Mucosa of descending colon (tissue), 3 donors: Measurements from ENCODE around the gene KIZ. TPM values are rescaled to one million over a fixed set of nuclear protein-coding genes. Genes with fewer than 3 reads are reported as not detected.
A peak's percentile ranks its signal among the peaks of the same experiment; 100 is the strongest.

Source experiments
- ATAC-seq: fragments of 200-7000 bp; cut with Tn5 transposase; one replicate; pipeline ENCODE4 v1.9.1; 2020; ENCODE audit warnings: mild to moderate bottlenecking, moderate library complexity
- DNase-seq, 3 donors: peaks; one replicate each; pipeline ENCODE4 v3.0.0-alpha.2; 2020
- H3K36me3 ChIP-seq: fragments of 200-600 bp; one replicate; pipeline ENCODE4 v1.8.0; 2021; ENCODE audit warnings: low read depth, mild to moderate bottlenecking
- H3K4me1 ChIP-seq: fragments of 200-600 bp; one replicate; pipeline ENCODE4 v1.8.0; 2021; ENCODE audit warnings: low read depth, mild to moderate bottlenecking
- H3K4me3 ChIP-seq: fragments of 200-600 bp; one replicate; pipeline ENCODE4 v1.8.0; 2021; ENCODE audit warnings: mild to moderate bottlenecking
- H3K9me3 ChIP-seq: fragments of 200-600 bp; one replicate; pipeline ENCODE4 v1.8.0; 2021; ENCODE audit warnings: mild to moderate bottlenecking
- CTCF ChIP-seq: fragments of 200-600 bp; IDR thresholded peaks from one replicate; pipeline ENCODE4 v1.8.0; 2022; ENCODE audit warnings: antibody characterized with exemption, mild to moderate bottlenecking
- intact Hi-C, 2 donors: fragments of 100-400 bp; cut with DNase I in 1 of 2; cut with micrococcal nuclease in 1 of 2; formaldehyde crosslinking; loops; one replicate each; pipeline versions ENCODE4 v1.11.0 to v1.11.1; 2022; cut with DNase I, micrococcal nuclease
- total RNA-seq, 3 donors: library from RNA; stranded (reverse); fragmentation: NEBNext Ultra II Directional in 2 of 3; extraction: Animal tissue kit (Norgen Biotek cat#: 25700) in 2 of 3; gene quantifications; one replicate each; pipeline versions ENCODE4 v1.2.1 to v1.2.4, GENCODE V29; 2021 to 2023
- donor health status: DM: no; HTN: no; CAD: no; lungs with moderate emphysema.
- donor health status: DM: no; HTN: no; CAD: no.
- donor health status: DM: no; HTN: yes; CAD: no.

Gene KIZ
- total RNA-seq, 3 donors from 2014 or later: 9.4 to 114 (median 14.2) TPM

- Histone ChIP-seq H3K9me3 (no peaks in the 10 kb centered on the region), H3K4me1 (no peaks in the 10 kb centered on the region), H3K36me3 (no peaks in the 10 kb centered on the region), H3K4me3 (no peak overlapping the region)
- DNase-seq: no peak
- ATAC-seq: no peak
- TF ChIP-seq CTCF: no peak
- intact Hi-C loops: no loop called here
These were observed 60.0 kb downstream of the KIZ start for GRCh38 chr20:21185849-21186248.

- no peak for DNase-seq
- Histone ChIP-seq H3K36me3 (no peaks in the 10 kb centered on the region), H3K4me1 (no peaks in the 10 kb centered on the region), H3K9me3 (no peaks in the 10 kb centered on the region), H3K4me3 (no peak overlapping the region)
- ATAC-seq: no peak
- intact Hi-C loops: no loop called here
- TF ChIP-seq CTCF: no peak
These were observed 64.1 kb downstream of the KIZ start for GRCh38 chr20:21189761-21190523.

DNA sequence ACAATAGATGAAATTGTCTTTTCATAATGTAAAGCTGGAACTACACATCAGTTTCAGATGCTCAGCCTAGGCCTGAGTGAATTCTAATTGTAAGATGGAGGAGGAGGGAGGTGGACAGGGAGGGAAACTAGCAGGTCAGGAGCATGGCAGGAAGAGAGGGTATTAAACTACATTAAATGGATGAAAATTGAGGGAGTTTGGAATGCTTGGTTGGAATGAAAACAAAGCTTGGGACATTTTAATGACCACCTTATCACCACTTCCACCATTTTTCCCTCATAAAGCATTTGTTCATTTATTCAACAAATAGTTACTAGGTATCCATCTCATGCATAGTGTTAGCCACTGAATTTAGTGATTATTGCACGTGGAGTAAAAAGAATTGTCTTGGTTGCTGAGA is 65.0 kb downstream of the KIZ start:
- DNase-seq: no peak
- no peak for ATAC-seq
- H3K36me3 ChIP-seq: no peaks in the 10 kb centered on the region
- TF ChIP-seq CTCF: no peak
- no peak overlapping the region for H3K4me3 ChIP-seq
- no peaks in the 10 kb centered on the region for H3K4me1 ChIP-seq
- H3K9me3 ChIP-seq: no peaks in the 10 kb centered on the region
- intact Hi-C loops: no loop called here

- H3K9me3 ChIP-seq: no peaks in the 10 kb centered on the region
- ATAC-seq: no peak
- DNase-seq: no peak
- intact Hi-C loops: no loop called here
- no peak for TF ChIP-seq CTCF
- no peak overlapping the region for H3K4me3 ChIP-seq
- H3K4me1 ChIP-seq: no peaks in the 10 kb centered on the region
- no peaks in the 10 kb centered on the region for H3K36me3 ChIP-seq
These were observed 66.0 kb downstream of the KIZ start for GRCh38 chr20:21191839-21192238.

GRCh38 chr20:21202259-21202658 is 76.4 kb downstream of the KIZ start:
- H3K4me3 ChIP-seq: no peak overlapping the region
- ATAC-seq: peak; percentile 67
- H3K4me1 ChIP-seq: no peaks in the 10 kb centered on the region
- no peaks in the 10 kb centered on the region for H3K9me3 ChIP-seq
- TF ChIP-seq CTCF: no peak
- no peaks in the 10 kb centered on the region for H3K36me3 ChIP-seq
- intact Hi-C loops: no loop called here
- no peak for DNase-seq
